Trophoblast cell (in vitro differentiated cells and primary cell): ENCODE results near the gene FGF18. TPM values are rescaled to one million over a fixed set of nuclear protein-coding genes. Genes with fewer than 3 reads are reported as not detected.
A peak's percentile ranks its signal among the peaks of the same experiment; 100 is the strongest.
"Not testable (repeated sequence)": the region's sequence is repeated elsewhere in the genome, so short reads cannot be mapped to it uniquely, and the experiment has no call there.

ENCODE experiments used
- DNase-seq, 2 donors: peaks; one replicate each; pipeline ENCODE4 v3.0.0-alpha.2; 2016
- H2AFZ ChIP-seq: 2 replicates; pipeline ENCODE4 v1.6.1; 2013; ENCODE audit warnings: low read length, moderate library complexity, mild to moderate bottlenecking; ENCODE audit not compliant: insufficient read depth, poor library complexity
- H2AK5ac ChIP-seq: 2 replicates; pipeline ENCODE4 v1.6.1; 2013; ENCODE audit warnings: mild to moderate bottlenecking, low read length
- H2BK120ac ChIP-seq: 2 replicates; pipeline ENCODE4 v1.6.1; 2013; ENCODE audit warnings: low read length, mild to moderate bottlenecking, moderate library complexity; ENCODE audit not compliant: insufficient read depth, poor library complexity
- H2BK12ac ChIP-seq: 2 replicates; pipeline ENCODE4 v1.6.1; 2013; ENCODE audit warnings: mild to moderate bottlenecking, low read length, moderate library complexity
- H2BK5ac ChIP-seq: 2 replicates; pipeline ENCODE4 v1.6.1; 2013; ENCODE audit warnings: low read length, low read depth, moderate library complexity, mild to moderate bottlenecking; ENCODE audit not compliant: poor library complexity
- H3K14ac ChIP-seq: 2 replicates; pipeline ENCODE4 v1.6.1; 2013; ENCODE audit warnings: mild to moderate bottlenecking, low read length
- H3K18ac ChIP-seq: 2 replicates; pipeline ENCODE4 v1.6.1; 2013; ENCODE audit warnings: mild to moderate bottlenecking, low read length
- H3K23ac ChIP-seq: 2 replicates; pipeline ENCODE4 v1.6.1; 2013; ENCODE audit warnings: low read length
- H3K27ac ChIP-seq: 2 replicates; pipeline ENCODE4 v1.5.1; 2013; ENCODE audit warnings: low read depth, mild to moderate bottlenecking, inconsistent platforms, low read length, moderate library complexity
- H3K27me3 ChIP-seq: 2 replicates; pipeline ENCODE4 v1.6.1; 2013; ENCODE audit warnings: inconsistent platforms, mild to moderate bottlenecking, low read length, moderate library complexity; ENCODE audit not compliant: insufficient read depth
- H3K36me3 ChIP-seq, 2 experiments: 1 replicate in 1 of 2; 2 replicates in 1 of 2; pipeline ENCODE4 v1.6.1; 2013; ENCODE audit warnings: low read length in 2 of 2, mild to moderate bottlenecking in 2 of 2, moderate library complexity in 1 of 2; ENCODE audit not compliant: insufficient read depth in 2 of 2, control insufficient read depth in 1 of 2
- H3K4ac ChIP-seq: 2 replicates; pipeline ENCODE4 v1.6.1; 2013; ENCODE audit warnings: low read depth, mild to moderate bottlenecking, low read length, moderate library complexity
- H3K4me1 ChIP-seq, 2 experiments: 1 replicate in 1 of 2; 2 replicates in 1 of 2; pipeline ENCODE4 v1.6.1; 2013; ENCODE audit warnings: low read length in 2 of 2, mild to moderate bottlenecking in 2 of 2, moderate library complexity in 1 of 2; ENCODE audit not compliant: insufficient read depth in 2 of 2, control insufficient read depth in 1 of 2
- H3K4me2 ChIP-seq: 2 replicates; pipeline ENCODE4 v1.6.1; 2013; ENCODE audit warnings: inconsistent platforms, mild to moderate bottlenecking, low read length, moderate library complexity
- H3K4me3 ChIP-seq: 2 replicates; pipeline ENCODE4 v1.5.1; 2013; ENCODE audit warnings: mild to moderate bottlenecking, low read depth, low read length, inconsistent platforms
- H3K79me1 ChIP-seq: one replicate; pipeline ENCODE4 v1.6.1; 2013; ENCODE audit warnings: low read length
- H3K79me2 ChIP-seq: 2 replicates; pipeline ENCODE4 v1.6.1; 2013; ENCODE audit warnings: low read length, mild to moderate bottlenecking; ENCODE audit not compliant: control insufficient read depth, insufficient read depth, poor library complexity
- H3K9ac ChIP-seq: 2 replicates; pipeline ENCODE4 v1.6.1; 2013; ENCODE audit warnings: mild to moderate bottlenecking, low read length
- H3K9me3 ChIP-seq: 2 replicates; pipeline ENCODE4 v1.6.1; 2013; ENCODE audit warnings: low read depth, mild to moderate bottlenecking, control low read depth, inconsistent platforms, low read length; ENCODE audit not compliant: insufficient read depth
- H4K12ac ChIP-seq: 2 replicates; pipeline ENCODE4 v1.6.1; 2013; ENCODE audit warnings: low read depth, mild to moderate bottlenecking, low read length, moderate library complexity
- H4K8ac ChIP-seq: 2 replicates; pipeline ENCODE4 v1.6.1; 2013; ENCODE audit warnings: low read depth, mild to moderate bottlenecking, low read length, moderate library complexity
- H4K91ac ChIP-seq: one replicate; pipeline ENCODE4 v1.6.1; 2013; ENCODE audit warnings: low read depth, mild to moderate bottlenecking, low read length, moderate library complexity
- WGBS: extraction: QIAGEN DNeasy Blood & Tissue Kit; methylation state at CpG from one replicate; pipeline ENCODE4 v1.1.7; 2013; ENCODE audit warnings: missing lambda C conversion rate; ENCODE audit not compliant: insufficient read length, insufficient coverage; ENCODE audit errors: extremely low coverage; 5-methylcytosine and 5-hydroxymethylcytosine counted together
- polyA plus RNA-seq: library from polyadenylated mRNA; stranded (reverse); fragments of 200-250 nt; gene quantifications from 2 replicates; pipeline ENCODE4 v1.2.3, GENCODE V29; 2013

FGF18 gene, protein sequence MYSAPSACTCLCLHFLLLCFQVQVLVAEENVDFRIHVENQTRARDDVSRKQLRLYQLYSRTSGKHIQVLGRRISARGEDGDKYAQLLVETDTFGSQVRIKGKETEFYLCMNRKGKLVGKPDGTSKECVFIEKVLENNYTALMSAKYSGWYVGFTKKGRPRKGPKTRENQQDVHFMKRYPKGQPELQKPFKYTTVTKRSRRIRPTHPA
- 8.7 and 10.3 TPM in 2 replicates for polyA plus RNA-seq

DNA sequence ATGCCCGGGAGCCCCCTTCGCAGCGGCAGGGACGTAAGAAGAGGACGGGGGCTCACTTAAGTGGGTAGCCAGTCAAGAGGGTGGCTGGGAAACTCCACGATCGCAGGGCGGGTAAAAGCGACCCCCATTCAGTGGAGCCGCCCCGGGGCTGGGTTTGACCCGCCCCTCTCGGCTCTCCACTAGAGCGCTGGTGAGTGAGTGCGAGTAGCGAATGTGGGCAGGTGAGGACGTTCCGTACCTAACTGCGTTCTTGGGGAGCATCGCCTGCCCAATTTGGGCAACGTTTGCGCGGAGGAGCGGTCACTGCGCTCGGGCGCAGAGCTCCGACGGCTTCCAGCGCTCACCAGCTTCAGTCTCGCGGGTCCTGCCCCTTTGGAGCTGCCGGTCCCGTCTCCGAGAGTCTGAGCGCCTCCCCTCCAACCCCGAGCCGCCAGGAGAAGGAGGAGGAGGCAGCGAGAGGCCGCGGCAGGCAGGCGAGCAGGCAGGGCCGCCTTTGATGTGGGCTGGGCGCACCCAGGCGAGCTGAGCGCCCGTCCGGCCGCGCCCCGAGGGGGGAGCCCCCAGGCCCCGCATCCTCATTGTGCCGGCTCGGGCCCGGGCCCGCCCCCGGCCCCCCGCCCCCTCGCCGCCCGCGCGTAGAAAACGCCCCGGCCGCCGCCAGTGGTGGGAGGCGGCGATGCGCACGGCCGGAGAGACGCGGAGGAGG lies at the start of gene FGF18:
Gene FGF18 (plus strand): TSS at position 666 of the 706 bp plus-strand sequence. CDS start 553 bp downstream, outside the sequence.
- H2BK120ac ChIP-seq: no peak within 1 kb of the TSS
- no peaks in the 10 kb centered on the region for H3K36me3 ChIP-seq
- no peak within 1 kb of the TSS for H2BK5ac ChIP-seq
- peak within 1 kb of the TSS; percentile 63 for H3K4me3 ChIP-seq
- peak within 1 kb of the TSS; percentile 14 for H2AFZ ChIP-seq
- no peak within 1 kb of the TSS for H3K9ac ChIP-seq
- peaks cover 33% of the 10 kb centered on the region for H3K27me3 ChIP-seq
- H3K4ac ChIP-seq: no peak within 1 kb of the TSS
- no peak within 1 kb of the TSS for H2AK5ac ChIP-seq
- no peak within 1 kb of the TSS for H4K8ac ChIP-seq
- H3K23ac ChIP-seq: no peak within 1 kb of the TSS
- no peak within 1 kb of the TSS for H3K27ac ChIP-seq
- H4K12ac ChIP-seq: no peak within 1 kb of the TSS
- peak within 1 kb of the TSS; percentile 82 for H3K4me2 ChIP-seq
- no peaks in the 10 kb centered on the region for H3K79me2 ChIP-seq
- H3K79me1 ChIP-seq: no peaks in the 10 kb centered on the region
- H4K91ac ChIP-seq: no peak within 1 kb of the TSS
- H3K4me1 ChIP-seq: peaks cover 8 to 10% of the 10 kb centered on the region in 2 experiments
- no peak within 1 kb of the TSS for H3K18ac ChIP-seq
- peaks cover 3% of the 10 kb centered on the region for H3K9me3 ChIP-seq
- peak; percentile 39 to 54 for DNase-seq
- no peak within 1 kb of the TSS for H2BK12ac ChIP-seq
- no CpG with 5 or more reads among the region's 74 CpGs for WGBS
- H3K14ac ChIP-seq: no peak within 1 kb of the TSS

DNA sequence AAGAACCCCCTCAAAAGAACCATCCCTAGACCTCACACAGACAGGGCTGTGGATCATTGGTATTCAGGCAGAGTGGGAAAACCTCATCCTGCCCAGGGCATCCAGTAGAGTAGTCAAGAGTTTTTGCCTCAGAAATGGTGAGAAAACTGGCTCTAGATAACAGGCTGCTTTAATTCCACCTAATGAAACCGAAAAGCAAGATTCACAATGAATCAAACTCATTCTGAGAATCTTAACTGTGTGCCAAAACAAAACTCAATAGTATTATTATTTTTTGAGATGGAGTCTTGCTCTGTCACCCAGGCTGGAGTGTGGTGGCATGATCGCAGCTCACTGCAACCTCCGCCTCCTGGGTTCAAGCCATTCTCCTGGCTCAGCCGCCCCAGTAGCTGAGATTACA lies 49.5 kb upstream of the FGF18 start:
- Histone ChIP-seq H3K14ac (no peak overlapping the region), H2AFZ (no peak overlapping the region), H2AK5ac (no peak overlapping the region), H2BK12ac (no peak overlapping the region), H3K27ac (no peak overlapping the region), H3K9ac (no peak overlapping the region), H3K18ac (no peak overlapping the region), H4K12ac (no peak overlapping the region), H3K9me3 (no peaks in the 10 kb centered on the region), H3K36me3 (no peaks in the 10 kb centered on the region), H3K4ac (no peak overlapping the region), H3K4me3 (no peak overlapping the region), H4K91ac (no peak overlapping the region), H3K79me2 (no peaks in the 10 kb centered on the region), H3K79me1 (no peaks in the 10 kb centered on the region), H2BK120ac (no peak overlapping the region), H3K23ac (no peak overlapping the region), H2BK5ac (no peak overlapping the region), H3K4me1 (peaks cover 0 to 5% of the 10 kb centered on the region in 2 experiments), H3K4me2 (no peak overlapping the region), H3K27me3 (no peaks in the 10 kb centered on the region), H4K8ac (no peak overlapping the region)
- no CpG with 5 or more reads among the region's 4 CpGs for WGBS
- DNase-seq: no peak

DNA sequence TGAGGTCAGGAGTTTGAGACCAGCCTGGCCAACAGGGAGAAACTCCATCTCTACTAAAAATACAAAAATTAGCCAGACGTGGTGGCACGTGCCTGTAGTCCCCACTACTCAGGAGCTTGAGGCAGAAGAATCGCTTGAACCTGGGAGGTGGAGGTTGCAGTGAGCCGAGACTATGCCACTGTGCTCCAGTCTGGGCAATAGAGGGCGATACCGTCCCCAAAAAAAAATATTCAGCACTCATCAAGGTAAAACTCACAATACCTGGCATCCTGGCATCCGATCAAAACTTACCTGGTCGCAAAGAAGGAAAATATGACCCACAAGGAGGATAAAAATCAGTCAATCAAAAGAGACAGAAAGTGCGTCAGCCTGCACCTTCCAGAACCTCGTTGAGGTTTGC lies 48.6 kb upstream of the FGF18 start:
- H3K79me1 ChIP-seq, H4K91ac ChIP-seq, H3K18ac ChIP-seq, H3K27me3 ChIP-seq, H3K4me2 ChIP-seq, H3K4me3 ChIP-seq, H3K14ac ChIP-seq, DNase-seq, H3K4me1 ChIP-seq, H2BK12ac ChIP-seq, H3K23ac ChIP-seq, H4K8ac ChIP-seq, H2AFZ ChIP-seq, H3K27ac ChIP-seq, H3K79me2 ChIP-seq, H3K9ac ChIP-seq, H4K12ac ChIP-seq, H2BK5ac ChIP-seq, H3K9me3 ChIP-seq, H2AK5ac ChIP-seq, H3K36me3 ChIP-seq, H3K4ac ChIP-seq, H2BK120ac ChIP-seq: not testable (repeated sequence)
- WGBS: no CpG with 5 or more reads among the region's 10 CpGs

DNA sequence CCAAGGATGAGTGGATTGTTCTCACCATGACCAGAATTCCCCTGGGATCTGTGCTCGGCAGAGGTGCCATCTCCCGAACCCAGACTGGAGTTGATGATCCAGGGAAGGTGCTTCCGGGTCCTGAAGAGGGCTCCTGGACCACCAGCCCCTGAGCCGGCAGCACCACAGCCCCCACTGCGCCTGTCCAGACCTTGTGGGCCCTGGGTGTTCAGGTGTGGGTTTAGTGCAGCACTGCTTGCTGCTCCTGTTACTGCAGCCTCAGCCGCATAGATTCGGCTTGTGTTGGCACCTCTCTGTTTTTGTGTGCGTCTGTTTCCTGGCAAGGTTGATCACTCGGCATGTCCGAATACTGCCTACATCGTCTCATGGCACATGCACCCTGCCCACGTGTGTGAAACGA lies 48.1 kb upstream of the FGF18 start:
- H3K18ac ChIP-seq: no peak overlapping the region
- no peak overlapping the region for H2BK120ac ChIP-seq
- H4K8ac ChIP-seq: no peak overlapping the region
- no peak overlapping the region for H2AK5ac ChIP-seq
- H3K27ac ChIP-seq: no peak overlapping the region
- H3K79me1 ChIP-seq: no peaks in the 10 kb centered on the region
- H3K9ac ChIP-seq: no peak overlapping the region
- no peak overlapping the region for H2BK12ac ChIP-seq
- H3K4me2 ChIP-seq: no peak overlapping the region
- H3K4ac ChIP-seq: no peak overlapping the region
- H3K4me1 ChIP-seq: peaks cover 0 to 5% of the 10 kb centered on the region in 2 experiments
- H3K36me3 ChIP-seq: no peaks in the 10 kb centered on the region
- H4K91ac ChIP-seq: no peak overlapping the region
- DNase-seq: no peak
- no peak overlapping the region for H2AFZ ChIP-seq
- H4K12ac ChIP-seq: no peak overlapping the region
- no peaks in the 10 kb centered on the region for H3K27me3 ChIP-seq
- H3K14ac ChIP-seq: no peak overlapping the region
- no peak overlapping the region for H3K23ac ChIP-seq
- no peaks in the 10 kb centered on the region for H3K9me3 ChIP-seq
- H3K79me2 ChIP-seq: no peaks in the 10 kb centered on the region
- WGBS: no CpG with 5 or more reads among the region's 13 CpGs
- H2BK5ac ChIP-seq: no peak overlapping the region
- H3K4me3 ChIP-seq: no peak overlapping the region
